ENCODE results near the gene TAF1C. TPM values are rescaled to one million over a fixed set of nuclear protein-coding genes. Genes with fewer than 3 reads are reported as not detected.
A peak's percentile ranks its signal among the peaks of the same experiment; 100 is the strongest.
"Not testable (repeated sequence)": the region's sequence is repeated elsewhere in the genome, so short reads cannot be mapped to it uniquely, and the experiment has no call there.

The TAF1C gene, protein sequence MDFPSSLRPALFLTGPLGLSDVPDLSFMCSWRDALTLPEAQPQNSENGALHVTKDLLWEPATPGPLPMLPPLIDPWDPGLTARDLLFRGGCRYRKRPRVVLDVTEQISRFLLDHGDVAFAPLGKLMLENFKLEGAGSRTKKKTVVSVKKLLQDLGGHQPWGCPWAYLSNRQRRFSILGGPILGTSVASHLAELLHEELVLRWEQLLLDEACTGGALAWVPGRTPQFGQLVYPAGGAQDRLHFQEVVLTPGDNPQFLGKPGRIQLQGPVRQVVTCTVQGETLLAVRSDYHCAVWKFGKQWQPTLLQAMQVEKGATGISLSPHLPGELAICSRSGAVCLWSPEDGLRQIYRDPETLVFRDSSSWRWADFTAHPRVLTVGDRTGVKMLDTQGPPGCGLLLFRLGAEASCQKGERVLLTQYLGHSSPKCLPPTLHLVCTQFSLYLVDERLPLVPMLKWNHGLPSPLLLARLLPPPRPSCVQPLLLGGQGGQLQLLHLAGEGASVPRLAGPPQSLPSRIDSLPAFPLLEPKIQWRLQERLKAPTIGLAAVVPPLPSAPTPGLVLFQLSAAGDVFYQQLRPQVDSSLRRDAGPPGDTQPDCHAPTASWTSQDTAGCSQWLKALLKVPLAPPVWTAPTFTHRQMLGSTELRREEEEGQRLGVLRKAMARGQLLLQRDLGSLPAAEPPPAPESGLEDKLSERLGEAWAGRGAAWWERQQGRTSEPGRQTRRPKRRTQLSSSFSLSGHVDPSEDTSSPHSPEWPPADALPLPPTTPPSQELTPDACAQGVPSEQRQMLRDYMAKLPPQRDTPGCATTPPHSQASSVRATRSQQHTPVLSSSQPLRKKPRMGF
- total RNA-seq = 19.9 TPM

DNA sequence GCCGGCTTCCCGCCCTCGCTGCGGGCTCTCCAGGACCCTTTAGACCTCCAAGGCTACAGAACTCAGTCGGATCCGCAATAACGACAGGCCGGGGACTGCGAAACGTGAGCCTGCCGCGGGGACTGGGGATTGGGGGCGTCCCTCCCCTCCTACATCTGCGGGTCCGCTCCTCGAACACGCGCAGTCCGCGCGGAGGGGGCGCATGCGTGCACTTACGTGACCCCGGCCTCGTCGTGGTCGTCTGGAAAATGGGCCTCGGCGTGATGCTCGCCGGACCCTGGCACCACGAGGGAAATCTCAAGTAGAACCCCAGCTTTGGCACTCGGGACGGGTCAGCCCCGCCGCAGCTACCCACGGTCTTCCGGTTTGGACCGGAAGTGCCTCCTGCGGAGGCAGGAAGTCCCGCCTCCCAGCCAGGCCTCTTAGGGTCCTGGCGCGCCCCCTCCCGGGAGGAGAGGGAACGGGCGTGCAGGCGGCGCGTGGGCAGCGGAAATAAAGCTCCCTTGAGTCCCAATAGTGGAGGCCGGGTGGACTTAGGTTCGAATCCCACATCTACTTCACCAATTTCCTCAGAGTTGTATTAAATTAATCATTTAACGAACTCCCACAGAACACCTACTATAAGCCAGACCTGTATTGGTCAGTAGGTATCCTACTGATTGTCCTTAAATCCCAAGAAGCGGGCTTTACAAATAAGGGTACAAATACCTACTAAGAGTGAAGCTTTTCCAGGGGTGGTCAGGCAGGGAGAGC is at the start of gene TAF1C:
TAF1C (minus strand) TSS at position 373 of the 753 bp plus-strand sequence. CDS start 2,069 bp downstream, outside the sequence.
- DNase-seq (ENCODE audit: low spot score) = peak; percentile 93
- ATAC-seq = peak; percentile 99

DNA sequence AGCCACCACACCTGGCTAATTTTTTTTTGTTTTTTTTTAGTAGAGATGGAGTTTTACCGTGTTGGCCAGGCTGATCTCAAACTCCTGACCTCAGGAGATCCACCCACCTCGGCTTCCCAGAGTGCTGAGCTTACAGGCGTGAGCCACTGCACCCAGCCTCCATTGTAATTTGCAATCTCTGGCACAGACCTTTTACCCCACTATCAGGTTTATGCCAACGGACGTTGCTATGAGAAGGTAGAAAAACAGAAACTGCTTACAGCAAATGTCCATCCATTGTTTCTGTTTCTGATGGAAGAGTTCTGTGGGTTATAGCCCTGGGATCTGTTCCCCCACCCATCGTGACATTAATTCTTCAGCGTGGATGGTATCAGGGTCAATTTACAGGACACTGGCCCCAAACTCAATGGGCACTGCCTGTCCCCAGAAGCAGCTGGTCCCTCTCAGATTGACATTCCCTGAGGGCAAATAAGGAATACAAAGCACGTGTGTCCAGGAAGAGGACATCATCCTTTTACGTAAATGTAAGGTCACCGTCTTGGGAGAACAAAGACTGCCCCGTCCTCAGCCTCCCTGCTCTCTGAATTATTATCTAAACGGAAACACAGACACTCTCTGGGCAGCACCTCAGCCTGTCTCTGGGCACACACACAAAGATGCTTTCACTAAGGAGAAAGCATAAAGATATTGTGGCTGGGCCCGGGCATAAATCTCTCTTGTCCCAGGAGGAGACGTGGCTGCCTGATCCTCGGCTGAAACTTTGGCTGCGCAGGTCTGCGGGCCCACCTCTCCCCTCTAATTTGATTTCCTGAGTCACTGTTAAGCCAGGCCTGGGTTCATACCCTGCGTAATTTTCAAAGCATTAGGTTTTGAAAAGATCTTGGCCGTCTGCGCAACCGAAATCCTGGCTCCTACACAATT is 47.7 kb upstream of the TAF1C start:
- DNase-seq (ENCODE audit: low spot score) (no peak), ATAC-seq (no peak)

DNA sequence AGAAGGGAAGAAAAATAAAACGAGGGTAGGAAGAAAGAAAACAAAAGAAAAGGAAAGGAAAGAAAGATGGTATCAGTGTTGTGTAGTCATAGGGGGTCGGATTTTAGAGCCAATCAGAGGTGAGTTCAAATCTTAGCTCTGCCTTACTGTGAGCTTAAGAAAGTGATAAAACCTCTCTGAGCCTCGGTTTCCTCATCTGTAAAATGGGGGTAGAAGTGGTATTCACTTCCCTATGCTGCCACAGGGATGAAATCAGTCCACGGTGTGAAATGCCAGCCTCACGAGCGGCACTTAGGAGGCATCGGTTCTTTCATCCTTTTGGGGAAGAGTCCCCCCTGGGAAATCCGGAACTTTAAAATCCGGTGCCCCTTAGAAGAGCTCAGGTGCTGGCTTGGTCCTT is 46.9 kb upstream of the TAF1C start:
- ATAC-seq = no peak
- no peak for DNase-seq (ENCODE audit: low spot score)

DNA sequence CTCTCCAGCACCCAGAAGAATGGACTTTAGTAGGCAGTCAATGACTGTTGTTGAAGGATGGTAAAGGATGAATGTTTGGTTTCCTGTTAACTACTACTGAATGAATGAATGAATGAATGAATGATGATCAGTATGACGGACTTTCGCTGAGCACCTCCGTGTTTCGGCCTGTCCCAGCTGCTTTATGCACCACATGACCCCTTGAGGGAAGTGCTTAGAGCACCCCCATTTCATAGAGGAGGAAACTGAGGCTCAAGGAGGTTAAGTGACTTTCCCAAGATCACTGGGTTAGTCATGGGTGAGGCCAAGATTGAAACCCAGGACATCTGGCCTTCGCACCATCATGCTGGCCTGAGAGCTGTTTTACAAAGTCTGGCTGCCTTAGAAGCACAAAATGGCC is 46.1 kb upstream of the TAF1C start:
- no peak for DNase-seq (ENCODE audit: low spot score)
- no peak for ATAC-seq

DNA sequence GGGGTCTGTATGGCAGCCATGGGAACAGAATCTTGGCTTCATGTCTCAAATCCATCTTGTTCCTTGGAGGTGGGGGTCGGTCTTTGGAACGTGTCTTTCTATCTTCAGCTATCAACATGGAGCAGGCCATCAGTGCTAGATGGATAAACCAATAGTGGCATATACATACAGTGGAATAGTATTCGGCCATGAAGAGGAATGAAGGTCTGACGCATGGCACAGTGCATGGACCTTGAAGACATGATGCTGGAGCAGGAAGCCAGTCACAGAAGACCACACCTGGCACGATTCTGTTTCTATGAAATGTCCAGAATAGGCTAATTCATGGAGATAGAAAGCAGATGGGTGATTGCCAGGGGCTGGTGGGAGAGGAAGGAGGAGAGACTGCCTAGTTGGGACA is 45.2 kb upstream of the TAF1C start:
- no peak for ATAC-seq
- no peak for DNase-seq (ENCODE audit: low spot score)

DNA sequence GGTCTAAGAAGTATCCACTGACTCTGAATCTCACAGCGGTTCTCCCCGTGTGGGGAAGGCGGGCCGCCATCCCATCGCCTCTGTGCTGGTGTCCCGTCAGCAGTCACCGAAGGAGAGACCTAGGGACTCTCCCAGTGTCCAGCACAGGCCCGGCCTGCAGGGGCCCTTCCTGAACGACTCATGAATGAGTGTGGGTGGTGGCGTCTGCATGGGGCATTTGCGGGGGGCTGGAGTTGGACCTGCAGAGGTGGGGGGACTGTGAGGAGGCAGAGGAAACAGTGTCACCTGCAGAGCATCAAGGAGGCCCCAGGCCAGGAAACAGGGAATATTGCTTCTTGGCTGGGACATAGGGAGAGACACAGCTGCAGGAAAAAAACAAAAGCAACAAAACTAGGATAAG is 42.6 kb upstream of the TAF1C start:
- no peak for ATAC-seq
- DNase-seq (ENCODE audit: low spot score) = no peak

DNA sequence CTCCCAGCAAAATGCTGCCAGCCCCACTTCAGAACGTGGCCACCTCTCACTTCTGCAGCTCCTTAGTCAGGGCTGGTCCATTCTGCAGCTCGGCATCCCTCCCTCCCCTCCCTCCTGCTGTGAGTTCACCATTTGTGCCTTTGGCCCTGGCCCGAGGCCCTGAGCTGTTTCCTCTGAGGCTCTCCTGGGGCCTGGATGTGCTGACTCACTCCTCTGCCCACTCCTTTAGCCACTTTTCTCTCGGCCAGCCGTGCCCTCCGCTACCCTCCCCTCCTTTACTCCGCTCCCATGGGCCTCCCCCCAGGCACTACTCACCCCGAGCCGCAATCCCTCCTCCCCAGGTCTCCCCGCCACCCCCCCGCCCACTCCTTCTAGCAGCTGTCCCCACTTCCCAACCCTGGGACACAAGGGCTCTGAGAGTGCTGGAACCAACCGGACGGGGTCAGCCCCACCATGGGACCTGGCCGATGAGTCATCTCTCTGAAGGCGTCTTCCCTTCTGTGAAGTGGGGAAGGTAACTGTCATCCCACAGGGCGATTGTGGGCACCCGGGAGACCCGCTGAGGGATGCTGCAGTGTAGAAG is 41.5 kb upstream of the TAF1C start:
- DNase-seq (ENCODE audit: low spot score) (no peak), ATAC-seq (no peak)

DNA sequence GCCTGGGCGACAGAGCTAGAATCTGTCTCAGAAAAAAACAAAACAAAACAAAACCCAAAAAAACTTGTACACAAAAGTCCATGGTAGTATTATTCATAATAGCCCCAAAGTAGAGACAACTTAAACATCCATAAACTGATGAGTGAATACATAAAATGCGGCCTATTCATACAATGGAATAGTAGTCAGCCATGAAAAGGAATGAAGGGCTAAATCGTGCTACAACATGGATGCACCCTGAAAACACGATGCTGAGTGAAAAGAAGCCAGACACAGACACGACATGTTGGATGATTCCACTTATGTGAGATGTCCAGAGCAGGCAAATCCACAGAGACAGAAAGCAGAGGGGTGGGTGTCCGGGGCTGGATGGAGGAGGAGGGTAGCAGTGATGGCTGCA is 40.7 kb upstream of the TAF1C start:
- DNase-seq (ENCODE audit: low spot score) (no peak), ATAC-seq (no peak)

DNA sequence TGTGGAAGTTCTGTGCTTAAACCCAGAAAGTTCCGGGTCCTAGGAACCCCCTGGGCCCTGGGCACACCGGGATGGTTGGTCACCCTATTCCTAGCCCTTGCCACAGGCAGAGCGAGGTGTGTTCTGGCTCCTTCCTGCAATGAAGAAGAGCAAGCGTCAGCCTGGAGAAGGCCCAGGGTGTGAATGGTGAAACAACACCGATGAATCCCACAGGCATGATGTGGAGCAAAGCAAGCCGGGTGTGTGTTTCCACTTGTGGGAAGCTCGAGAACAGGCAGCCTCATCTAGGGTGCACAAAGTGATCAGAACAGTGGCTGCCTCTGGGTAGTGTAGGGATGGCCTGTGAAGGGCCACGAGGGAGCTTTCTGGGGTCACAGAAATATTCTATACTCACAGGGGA is 39.2 kb upstream of the TAF1C start:
- ATAC-seq (no peak), DNase-seq (ENCODE audit: low spot score) (no peak)

DNA sequence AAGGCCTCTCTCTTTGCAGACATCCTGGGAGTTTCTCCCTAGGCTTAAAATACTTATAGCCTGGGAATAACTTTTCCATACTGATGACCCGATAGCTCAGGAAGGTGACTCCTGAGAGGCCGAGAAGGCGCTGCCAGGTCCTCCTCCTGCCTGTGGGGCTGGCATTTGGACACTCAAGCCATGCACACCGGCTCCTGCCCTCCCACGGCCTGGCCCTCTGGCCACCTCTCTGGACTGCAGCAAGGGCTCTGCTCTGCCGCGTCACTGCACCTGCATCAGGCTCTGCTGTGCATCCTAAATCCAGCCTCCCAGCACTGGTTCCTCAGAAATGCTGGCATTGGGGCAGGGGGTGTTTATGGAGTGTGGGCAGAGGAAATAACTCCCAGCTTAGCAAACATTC is 38.7 kb upstream of the TAF1C start:
- no peak for DNase-seq (ENCODE audit: low spot score)
- no peak for ATAC-seq

DNA sequence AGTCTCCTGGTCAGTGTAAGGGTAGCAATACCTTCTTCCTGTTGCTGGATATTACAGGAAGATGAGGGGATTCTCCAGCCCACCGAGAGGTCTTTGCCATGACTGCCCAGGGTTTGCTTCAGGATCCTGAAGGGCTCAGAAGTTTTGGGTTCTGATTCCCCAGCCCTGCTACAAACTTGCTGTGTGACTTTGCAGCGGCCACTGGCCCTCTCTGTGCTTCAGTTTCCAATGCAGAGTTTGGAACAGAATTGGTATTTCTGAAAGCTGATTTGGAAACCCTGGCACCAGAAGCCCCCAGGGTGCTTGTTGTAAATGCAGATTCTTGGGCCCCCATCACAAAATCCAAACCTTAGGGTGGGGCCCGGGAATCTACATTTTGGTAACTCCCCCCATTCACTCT is 38.3 kb upstream of the TAF1C start:
- no peak for DNase-seq (ENCODE audit: low spot score)
- no peak for ATAC-seq

DNA sequence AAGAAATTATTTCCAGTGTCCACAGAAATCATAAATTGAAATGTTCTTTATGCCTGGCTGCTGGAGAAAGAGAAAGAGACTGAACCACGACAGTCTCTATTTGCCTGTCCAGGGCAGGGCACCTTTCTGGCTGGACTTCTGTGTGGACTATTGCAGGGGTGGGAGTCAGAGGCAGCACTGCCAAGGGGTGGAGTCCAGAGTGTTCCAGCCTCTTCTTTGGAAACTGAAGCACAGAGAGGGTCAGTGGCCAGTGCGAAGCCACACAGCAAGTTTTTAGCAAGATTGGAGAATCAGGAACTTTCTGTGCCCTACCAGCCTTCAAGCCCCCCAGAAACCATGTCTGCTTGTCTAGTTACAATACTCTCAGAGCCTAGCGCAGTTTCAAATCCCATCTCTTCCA is 37.7 kb upstream of the TAF1C start:
- ATAC-seq = peak; percentile 61
- no peak for DNase-seq (ENCODE audit: low spot score)

DNA sequence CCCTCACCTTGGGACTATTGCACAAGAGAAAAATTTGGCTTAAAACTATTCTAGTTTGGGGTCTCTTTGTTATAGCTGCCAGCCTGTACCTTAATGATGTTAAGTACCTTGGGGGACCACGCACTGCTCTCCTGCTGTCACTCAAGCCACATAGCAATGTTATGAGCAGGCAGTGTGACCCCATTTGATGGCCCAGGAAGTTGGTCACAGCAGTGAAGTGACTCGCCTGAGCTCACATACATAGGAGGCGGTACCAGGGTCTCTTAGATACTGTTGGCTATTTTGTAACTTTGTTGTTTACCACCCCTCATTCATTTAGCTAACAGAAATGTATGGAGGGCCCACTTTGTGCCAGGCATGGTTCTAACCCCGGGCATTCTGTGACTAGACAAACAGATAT is 36.6 kb upstream of the TAF1C start:
- ATAC-seq (no peak), DNase-seq (ENCODE audit: low spot score) (no peak)

DNA sequence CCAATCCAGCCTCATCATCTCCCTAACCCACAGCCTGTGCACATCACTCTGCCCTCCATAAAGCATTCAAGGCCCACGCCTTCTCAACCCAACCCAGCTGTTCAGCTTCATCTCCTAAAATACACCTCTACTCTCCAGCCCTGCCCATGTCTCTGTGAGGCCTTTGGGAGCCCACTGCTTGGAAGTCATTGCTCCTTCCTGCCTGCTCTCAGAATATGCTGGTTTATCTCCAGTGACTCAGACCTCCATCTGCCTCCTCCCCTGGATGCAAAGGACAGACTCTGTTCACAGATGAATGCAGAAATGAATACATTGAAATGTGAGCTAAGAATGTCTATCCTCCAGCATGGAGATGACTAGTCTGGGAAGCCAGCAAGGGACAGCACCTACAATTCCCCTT is 34.0 kb upstream of the TAF1C start:
- ATAC-seq (no peak), DNase-seq (ENCODE audit: low spot score) (no peak)

DNA sequence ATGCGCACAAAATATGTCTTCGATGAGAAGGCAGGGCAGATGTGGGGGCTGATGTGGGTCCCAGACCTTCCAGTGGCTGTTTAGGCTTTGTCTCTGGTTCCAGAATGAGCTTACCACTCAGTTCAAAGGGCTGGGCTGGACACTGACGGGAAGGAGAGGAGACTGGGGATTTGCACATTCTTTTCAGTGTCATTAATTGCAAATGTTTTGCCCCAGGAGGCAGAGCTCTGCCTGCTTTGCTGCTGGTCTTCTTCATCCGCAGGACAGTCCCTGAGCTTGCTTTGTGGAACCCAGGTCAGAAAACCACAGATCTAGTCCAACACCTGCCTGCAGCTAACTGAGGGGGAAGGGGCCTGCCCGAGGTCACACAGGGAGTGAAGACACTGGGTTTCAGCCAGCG is 32.1 kb upstream of the TAF1C start:
- ATAC-seq (no peak), DNase-seq (ENCODE audit: low spot score) (no peak)

DNA sequence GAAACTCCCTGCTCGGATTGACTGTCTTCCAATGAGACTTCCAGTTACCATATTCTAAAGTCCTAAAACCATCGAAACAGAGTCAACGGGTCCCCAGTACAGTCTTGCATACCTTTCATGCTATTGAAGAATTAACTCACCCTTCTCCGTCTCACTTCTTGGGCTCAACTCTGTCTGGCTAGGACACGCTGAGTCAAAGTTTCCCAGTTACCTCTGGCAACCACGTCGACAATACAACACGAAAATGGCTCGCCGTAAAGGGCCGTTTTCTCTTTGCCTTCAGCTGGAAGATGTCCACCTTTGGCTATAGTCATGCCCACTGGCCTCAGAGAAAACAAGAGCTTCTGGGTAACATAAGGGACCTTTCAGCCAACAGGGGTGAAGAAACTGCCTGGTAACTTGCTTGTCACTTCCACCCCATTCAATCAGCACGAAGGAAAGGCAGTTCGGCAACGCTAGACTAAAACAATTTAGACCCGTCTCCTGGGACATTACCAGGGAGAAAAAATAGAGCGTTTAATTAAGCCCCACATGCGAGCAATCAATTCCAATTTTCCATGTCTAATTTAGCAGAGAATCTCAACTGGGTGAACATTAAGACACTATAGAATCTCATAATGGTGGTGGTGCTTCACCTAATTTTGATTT is 31.4 kb upstream of the TAF1C start:
- ATAC-seq (no peak), DNase-seq (ENCODE audit: low spot score) (no peak)

DNA sequence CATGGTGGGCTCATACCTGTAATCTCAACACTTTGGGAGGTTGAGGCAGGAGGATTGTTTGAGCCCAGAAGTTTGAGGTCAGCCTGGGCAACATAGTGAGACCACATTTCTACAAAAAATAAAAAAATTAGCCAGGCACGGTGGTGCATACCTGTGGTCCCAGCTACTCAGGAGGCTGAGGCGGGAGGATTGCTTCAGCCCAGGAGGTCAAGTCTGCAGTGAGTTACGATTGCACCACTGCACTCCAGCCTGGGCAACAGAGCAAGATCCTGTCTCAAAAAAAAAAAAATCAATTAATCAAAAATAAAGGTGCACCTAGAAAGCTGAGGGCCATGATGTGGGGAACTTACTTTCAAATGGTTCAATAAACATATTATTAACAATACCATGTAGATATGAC is 29.3 kb upstream of the TAF1C start:
- not testable (repeated sequence) for ATAC-seq; DNase-seq (ENCODE audit: low spot score)

DNA sequence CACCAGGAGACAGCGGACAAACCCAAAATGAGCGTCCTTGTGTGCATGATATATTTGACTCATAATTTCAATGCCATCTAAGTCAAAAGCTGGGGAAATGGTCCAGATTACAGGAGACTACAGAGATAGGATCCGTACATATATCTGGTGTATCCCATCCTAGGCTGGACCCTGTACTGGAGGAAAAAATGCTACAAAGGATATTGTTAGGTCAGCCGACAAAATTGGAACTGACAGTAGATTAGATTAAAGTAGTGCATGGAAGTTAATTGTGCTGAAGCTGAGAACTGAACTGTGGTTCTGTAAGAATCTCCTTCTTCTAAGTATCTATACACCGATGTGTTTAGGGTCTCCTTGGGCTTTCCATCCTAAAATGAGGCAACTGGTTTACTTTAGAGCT is 28.7 kb upstream of the TAF1C start:
- DNase-seq (ENCODE audit: low spot score) (no peak), ATAC-seq (no peak)

DNA sequence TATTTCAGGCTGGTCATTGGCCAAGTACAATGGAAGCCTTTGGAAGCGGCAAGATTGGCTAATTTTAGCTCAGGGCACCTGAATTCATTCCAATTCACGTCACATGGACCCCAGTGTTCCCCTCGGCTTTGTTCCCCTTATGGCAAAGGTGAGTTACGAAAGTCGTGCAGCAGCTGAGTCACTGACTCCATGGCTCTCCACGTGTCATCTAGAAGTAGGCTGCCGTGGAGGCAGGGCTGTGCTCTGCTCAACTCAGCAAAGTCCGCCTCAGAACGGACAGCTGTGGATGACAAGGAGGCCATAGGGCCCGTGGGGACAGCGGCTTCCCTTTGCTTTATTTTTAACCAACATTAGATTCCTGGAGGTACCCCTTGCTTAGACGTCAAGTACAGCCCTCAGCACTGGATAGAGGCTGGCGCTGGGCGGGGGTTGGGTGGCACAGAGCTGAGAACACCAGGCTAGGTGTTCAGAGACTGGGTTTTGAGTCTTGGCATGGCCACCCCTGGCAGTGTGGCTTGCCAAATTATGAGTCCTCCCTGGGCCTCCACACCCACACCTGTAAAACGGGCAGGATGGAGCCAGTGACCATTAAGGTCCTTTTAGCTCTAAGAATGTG is 27.7 kb upstream of the TAF1C start:
- ATAC-seq = no peak

More for the DNA sequence above, 27.7 kb upstream of the TAF1C start:
- DNase-seq (ENCODE audit: low spot score) = no peak
